ENCODE data around the gene MLH1.
"Not testable (repeated sequence)": the region's sequence is repeated elsewhere in the genome, so short reads cannot be mapped to it uniquely, and the experiment has no call there.

Gene MLH1

DNA sequence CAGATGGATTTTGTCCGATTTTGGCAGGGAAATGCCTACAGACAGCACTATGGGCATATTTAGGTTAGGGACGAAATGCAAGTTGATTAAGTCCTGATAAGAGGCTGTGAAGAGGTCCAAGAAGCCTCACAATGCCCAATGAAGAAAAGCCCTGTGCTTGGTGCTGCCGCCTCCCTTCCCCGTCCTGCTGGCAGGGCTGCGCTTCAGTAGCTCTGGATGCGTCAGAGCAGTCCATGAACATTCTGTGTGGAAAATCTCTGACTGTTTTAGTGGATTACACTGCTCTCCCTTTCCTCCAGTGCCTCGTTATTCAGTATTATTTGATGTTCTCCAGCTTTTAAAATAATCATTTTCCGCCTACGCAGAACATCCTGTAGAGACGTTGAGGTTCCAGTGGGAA is 39.6 kb downstream of the MLH1 start:
- peak in 13 of 58 donors; percentile 5 to 34 (median 15) for DNase-seq

DNA sequence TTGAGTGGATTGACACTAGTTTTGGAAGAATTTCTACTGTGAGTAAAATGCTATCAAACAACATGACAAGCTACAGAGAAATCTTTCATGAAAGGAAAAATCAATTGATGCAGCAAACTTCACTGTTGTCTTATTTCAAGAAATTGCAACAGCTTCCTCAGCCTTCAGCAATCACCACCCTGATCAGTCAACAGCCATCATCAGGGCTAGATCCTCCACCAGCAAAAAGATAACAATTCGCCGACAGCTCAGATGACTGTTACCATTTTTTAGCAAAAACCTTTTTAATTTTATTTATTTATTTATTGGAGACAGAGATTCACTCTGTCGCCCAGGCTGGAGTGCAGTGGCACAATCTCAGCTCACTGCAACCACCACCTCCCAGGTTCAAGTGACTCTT is 44.0 kb downstream of the MLH1 start:
- DNase-seq, result no peak

DNA sequence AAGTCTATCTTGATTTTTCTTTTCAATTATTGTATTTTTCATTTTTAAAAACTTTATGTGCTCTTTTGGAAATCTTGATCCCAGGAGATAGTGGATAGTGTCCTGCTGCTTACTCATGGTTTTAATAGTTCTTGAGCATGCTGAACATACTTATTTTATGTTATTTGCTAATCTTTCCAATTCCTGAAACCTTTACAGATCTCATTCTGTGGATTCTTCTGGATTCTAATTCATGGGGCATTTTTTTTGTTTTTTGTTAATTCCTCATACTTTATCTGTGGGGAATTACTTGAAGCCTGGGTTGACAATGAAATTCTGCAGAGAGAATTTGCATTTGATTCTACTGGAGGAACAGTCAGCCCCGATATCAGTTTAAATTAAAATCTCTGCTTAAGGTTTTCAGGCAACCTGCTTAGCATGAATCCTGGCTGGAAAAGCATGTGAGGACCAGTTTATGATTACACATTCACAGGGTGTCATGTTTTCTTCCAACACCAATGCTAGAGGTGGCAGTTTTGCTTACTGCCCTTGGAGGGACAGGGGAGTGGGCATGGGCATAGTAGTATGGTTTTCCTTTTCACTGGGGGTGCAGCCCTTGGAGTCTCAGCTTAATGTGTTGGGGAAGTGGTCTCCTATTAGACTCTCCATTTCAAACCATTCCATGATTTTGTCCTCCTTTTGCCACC is 46.0 kb downstream of the MLH1 start:
- DNase-seq, result no peak

DNA sequence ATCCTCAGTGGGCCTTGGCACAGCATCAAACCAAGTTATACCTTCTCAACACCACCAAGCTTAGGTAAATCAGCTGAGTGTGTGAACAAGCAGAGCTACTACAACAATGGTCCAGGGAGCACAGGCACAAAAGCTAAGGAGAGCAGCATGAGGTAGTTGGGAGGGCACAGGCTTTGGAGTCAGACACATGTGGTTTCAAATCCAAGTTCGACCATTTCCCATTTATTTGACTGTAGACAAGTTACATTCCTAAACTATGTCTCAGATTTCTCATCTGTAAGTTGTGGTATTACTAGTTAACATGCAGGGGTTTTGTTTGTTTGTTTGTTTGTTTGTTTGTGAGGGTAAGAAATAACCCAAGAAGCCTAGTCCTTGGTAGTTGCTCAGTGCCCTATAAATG is 46.9 kb downstream of the MLH1 start:
- DNase-seq, result no peak

DNA sequence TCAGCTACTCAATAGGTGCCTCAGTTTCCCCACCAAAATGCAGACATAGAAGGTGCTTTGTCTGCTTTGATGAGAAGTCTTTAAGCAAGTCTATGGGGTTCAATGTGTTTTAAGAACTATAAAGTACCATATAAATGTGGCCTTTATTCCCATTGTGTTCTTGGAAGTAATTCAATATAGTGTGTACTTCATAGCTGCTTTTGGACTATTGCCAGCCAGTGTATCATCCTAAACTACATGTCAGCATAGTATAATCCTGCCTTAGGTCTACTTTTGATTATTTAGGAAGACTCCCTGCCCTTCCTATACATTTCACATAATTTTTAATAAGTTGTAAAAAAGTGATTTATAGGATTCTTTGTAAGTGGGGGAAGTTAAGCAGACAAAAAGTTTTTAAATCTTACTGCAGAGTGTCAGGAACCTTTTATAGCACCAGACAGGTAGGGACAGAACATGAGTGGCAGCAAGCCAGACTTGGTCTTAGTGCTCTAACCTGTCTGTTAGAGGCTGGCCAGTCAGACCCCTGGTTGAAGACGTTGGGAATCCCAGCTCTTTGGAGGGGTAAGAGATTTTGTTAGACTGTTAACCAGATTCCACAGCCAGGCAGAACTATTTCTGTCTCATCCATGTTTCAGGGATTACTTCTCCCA is 48.4 kb downstream of the MLH1 start:
- no peak for DNase-seq

DNA sequence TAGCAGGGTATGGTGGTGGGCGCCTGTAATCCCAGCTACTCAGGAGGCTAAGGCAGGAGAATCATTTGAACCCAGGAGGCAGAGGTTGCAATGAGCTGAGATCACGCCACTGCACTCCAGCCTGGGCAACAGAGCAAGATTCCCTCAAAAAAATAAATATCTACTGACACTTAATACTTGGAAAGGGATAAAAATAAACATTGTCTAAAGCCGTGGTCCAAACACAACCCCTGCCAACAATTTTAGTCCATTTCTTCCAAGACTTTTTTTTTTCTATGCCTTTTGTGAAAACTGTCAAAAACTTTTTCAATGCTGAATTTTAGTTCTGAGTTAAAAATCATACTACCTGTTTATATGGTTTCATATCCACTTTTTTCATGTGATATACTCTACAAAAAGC is 49.4 kb downstream of the MLH1 start:
- DNase-seq, result not testable (repeated sequence)

DNA sequence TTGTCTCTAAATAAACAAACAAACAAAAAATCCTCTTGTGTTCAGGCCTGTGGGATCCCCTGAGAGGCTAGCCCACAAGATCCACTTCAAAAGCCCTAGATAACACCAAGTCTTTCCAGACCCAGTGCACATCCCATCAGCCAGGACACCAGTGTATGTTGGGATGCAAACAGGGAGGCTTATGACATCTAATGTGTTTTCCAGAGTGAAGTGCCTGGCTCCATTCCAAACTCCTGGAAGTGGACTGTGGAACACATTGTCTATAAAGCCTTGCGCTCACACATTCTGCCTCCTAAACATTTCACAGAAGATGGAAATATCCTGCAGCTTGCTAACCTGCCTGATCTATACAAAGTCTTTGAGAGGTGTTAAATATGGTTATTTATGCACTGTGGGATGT is 57.0 kb downstream of the MLH1 start:
- DNase-seq, result peak in 5 of 58 donors; percentile 2 to 62 (median 10)

DNA sequence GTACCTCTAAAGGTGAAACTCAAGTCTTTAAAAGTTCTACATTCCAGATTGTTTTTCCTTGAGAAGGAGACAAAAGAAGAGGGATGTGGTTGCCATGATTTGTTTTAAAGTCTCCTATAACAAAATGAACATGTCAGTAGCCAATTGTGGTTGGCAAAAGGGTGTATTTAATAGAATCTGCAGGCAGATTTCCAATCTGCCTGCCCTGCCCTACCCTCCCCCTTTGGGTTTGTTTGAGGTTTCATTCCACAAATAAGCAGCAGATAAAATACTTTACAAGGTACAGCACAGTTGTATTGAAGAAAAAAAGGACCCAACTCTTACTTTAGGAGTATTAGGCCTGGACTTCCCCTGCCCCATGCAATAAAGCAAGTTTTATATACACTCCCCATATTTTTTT is 59.5 kb downstream of the MLH1 start:
- no peak for DNase-seq

DNA sequence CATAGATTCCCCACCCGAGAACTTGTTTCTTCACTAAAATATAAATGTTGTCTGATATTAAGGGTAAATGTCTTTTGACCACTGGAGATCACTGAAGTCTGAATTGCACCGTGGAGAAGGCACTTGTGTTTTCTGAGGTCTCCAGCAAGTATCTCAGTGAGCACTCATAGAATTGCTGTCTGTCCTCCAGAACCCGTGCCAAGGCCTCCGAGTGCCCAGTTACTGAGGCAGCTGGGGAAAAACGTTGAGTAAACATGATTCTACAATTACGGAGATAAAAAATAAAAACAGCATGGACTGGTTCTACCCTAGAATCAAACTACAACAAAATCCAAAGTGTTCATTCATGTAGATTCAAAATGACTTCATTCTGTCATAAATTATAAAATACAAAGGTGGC is 60.0 kb downstream of the MLH1 start:
- peak in 9 of 58 donors; percentile 5 to 25 (median 10) for DNase-seq

DNA sequence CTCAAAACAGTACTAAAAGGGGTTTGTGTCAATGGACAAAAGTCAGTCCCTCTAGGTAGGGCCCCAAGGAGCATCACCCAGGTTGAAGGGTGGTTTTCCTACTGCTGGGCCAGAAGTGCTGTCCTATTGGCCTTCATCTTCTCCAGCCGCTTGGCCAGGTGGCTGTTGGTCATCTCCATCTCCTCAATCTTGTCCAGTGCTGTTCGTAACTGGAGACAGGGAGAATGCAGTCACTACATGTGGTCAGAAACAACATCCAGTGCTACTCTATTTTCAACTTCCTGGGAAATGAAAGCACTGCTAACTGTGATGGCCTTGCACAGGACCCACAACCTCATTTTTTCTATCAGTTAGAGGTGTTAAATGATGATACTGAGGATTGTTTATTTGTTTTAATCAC is 60.4 kb downstream of the MLH1 start:
- no peak for DNase-seq

DNA sequence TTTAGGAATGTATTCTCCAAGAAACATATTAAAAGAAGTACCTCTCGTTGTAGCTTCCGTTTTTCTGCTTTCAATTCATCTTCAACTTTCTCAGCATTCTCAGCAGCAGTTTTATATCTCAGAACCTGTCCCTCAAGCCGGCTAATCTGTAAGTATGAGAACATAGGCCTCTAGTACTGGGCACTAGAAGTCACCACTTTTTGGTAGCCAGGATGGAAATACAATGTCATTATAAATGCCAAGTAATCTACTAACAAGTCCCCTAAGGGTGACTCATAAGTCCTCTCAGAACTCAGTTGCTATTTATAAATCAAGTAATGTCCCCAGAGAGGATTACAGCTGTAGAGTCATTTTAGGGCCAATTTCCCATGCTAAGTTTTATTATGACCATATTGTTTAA is 61.1 kb downstream of the MLH1 start:
- no peak for DNase-seq

DNA sequence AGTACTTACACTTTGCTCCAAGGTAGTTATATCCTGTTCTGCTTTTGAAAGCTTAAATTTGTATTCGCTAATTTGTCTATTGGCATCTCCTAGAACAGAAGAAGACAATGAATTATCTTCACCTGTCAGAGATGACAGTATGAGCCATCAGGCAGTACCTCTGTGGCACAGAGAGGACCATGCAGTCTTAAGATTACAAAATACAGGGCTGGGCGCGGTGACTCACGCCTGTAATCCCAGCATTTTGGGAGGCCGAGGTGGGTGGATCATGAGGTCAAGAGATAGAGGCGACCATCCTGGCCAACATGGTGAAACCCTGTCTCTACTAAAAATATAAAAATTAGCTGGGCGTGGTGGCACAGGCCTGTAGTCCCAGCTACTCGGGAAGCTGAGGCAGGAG is 61.8 kb downstream of the MLH1 start:
- not testable (repeated sequence) for DNase-seq

DNA sequence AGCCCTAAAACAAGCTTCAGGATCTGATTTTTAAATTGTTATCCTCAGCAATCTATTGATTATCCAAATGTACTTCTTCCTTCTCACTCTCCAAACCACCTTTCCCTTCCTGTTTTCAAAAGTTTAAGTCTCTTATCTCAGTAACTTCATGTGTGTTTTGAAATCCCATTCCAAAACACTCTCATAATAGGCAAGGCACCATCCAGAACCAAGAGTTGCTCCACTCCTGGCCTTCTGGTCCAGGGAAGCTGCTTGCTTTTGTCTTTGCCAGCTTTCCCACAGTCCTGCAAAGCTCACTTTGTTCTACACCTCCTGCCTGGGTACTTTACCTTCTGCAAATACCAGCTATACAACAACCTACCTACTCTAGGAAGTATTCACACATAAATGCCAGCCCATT is 63.5 kb downstream of the MLH1 start:
- DNase-seq, result no peak

DNA sequence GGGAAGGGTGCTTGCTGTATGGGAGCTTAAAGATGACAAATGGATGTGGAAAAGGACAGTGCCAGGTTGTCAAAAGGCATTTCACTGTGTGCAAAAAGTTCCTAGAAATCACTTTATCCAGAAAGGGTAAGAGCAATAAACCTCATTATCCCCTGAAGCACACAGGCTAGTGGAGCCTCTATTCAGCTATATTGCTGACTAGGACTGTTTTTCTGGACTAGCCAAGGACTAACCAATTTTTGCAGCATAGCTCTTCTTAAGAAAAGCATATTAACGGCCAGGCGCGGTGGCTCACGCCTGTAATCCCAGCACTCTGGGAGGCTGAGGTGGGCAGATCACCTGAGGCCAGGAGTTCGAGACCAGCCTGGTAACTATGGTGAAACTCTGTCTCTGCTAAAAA is 64.8 kb downstream of the MLH1 start:
- DNase-seq, result no peak

DNA sequence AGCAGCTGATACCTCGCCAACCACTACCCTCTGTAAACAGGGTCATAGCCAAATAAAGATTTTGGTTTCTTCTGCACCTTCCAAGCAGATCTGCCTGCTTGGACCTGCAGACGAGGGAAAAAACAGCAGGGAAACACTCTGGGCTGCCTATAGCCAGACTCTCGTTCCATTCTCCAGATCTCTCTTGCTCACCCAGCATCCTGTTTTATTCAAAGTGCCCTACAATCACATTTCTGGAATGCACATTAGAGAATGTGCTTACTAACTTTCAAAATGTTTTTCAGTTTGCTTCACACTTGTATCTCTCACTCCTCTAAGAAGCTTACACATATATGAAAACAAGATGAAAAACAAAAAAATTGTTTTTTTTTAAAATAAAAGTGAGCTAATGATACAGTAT is 71.4 kb downstream of the MLH1 start:
- DNase-seq, result no peak

DNA sequence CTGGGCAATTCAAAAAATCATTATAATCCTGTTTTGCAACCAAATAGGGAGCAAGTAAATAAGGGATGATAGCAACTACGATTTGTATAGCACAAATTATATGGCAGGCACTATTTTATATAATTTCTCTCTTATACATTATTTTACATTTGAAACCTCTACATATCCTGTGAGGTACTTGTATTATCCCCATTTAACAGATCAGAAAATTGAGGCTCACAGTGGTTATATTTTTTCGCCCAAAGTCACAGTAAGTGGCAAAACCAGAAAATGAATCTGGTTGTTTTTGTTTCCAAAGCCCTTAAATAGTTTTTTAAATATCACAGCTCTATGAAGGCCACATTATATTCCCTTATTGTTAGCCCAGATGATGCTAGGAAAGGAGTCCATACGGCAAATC is 74.3 kb downstream of the MLH1 start:
- no peak for DNase-seq

DNA sequence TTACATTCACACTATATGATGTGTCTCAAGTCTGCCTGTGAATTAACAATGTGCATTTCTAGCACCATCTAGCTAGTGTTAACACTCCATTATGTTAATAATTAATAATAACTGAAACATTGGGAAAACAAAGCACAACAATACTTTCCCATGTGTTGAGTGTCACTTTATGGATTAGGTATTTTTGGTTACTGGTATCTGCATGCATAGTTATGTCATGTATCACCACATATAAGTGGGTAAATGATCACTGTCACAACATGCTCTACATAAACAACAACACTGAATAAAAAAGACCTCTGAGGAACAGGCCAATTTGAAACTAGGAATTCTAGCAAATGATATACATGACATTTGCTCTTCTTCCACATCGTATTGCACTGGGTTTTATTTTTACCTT is 74.7 kb downstream of the MLH1 start:
- DNase-seq, result no peak

DNA sequence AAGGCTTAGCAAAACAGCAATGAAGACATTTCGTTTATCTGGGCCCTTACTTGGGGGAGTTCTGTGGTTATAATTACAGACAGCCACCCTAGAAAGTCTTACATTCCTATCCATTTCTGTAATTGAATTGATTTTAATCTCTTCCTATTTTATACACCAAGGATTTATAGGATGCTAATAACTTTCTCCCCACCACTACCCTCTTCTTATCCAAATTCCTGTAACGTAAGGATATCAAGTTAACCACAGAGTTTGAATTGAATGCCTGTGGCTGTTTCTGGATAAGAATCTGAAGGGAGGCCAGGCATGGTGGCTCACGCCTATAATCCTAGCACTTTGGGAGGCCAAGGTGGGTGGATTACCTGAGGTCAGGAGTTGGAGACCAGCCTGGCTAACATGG is 78.6 kb downstream of the MLH1 start:
- no peak for DNase-seq

DNA sequence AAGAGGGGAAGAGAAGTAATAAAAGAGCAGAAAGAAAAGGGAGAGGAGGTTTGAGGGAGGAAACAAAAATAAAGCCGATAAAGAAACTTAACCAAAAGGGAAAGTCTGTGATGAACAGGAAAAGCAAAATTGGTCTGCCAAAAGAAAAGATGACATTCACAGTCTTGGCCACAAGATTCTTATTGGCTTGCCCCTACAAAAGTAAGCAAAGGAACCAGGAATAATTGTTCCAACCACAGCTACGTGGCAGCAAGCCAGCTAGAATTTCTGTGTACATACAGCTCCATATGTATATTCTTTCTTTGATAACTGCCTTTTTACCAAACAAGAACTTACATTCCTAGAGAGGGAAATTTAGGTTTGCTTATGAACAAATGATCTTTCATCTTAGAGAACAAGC is 79.6 kb downstream of the MLH1 start:
- DNase-seq, result peak in 20 of 58 donors; percentile 2 to 58 (median 10)

DNA sequence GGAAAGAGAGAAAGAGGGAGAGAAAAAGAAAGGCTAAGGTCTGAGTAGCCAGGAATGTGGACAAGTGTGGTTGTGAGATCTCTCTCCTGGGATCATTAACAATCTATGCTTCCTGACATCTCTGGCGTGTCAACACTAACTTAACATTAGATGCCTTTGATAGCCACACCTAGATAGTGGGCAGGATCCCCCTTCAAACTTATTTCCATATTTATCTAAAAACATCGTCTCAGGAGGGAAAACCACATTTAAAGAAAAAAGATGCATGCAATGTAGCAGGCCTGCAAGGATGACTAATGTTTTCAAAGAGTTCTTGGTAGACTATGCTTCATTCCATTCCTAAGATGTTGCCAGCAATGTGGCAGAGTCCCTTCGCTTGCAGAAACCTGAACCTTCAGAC is 80.9 kb downstream of the MLH1 start:
- DNase-seq, result no peak

DNA sequence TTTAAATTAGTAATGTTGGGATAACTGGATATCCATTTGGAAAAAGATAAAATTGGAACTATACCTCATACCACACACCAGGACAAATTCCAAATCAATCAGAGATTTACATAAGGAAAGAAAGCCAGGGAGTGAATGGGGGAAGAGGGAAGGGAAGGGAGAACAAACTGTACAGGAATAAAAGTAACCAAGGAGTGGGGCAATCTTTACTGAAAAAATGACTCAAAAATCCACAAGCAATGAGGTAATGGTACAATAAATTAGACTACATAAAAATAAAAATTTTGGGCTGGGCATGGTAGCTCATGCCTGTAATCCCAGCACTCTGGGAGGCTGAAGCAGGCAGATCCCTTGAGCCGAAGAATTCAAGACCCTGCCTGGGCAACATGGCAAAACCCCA is 82.6 kb downstream of the MLH1 start:
- DNase-seq, result no peak

DNA sequence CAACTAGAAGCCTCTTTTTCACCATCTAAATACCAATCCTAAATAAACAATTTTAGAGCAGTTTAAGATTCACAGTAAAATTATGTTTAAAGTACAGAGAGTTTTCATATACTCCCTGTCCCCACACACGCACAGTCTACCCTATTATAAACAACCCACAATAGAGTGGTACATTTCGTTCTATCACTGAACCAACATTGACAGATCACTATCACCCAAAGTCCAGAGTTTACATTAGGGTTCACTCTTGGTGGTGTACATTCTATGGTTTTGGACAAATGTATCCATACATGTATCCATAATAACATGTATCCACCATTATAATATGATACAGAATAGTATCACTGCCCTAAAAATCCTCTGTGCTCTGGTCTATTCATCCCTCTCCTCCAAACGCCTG is 89.0 kb downstream of the MLH1 start:
- no peak for DNase-seq

DNA sequence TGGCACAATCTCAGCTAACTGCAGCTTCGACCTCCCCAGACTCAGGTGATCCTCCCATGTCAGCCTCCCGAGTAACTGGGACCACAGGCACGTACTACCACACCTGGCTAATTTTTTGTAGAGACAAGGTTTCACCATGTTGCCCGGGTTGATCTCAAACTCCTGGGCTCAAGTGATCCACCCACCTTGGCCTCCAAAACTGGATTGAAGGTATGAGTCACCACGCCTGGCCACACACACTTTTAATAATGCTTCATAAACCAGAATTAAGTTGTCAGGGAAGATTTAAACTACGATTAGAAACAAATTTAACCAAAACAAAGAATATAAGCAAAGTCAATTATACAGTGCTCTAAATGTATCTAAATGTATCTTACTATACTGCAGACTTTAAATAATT is 93.6 kb downstream of the MLH1 start:
- no peak for DNase-seq

DNA sequence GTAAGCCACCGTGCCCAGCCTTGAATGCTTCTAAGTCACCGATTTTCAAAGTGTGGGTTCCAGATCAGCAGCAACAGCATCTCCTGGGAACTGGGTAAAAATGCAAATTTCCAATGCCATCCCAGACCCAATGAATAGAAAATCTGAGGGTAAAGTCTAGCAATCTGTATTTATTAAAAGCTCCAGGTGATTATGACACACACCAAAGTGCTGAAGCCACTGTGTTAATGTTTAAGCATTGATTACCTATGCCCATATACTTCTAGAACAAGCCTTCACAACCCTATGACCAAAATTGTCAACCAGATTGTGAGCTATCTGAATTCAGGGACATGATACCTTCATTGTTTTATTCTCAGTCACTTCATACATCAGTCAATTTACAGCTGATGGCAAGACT is 94.6 kb downstream of the MLH1 start:
- DNase-seq, result no peak

Data from anterior cingulate cortex (tissue), 58 donors.